ENCODE data around the gene P2RY14. TPM values are rescaled to one million over a fixed set of nuclear protein-coding genes. Genes with fewer than 3 reads are reported as not detected.

Gene P2RY14
- total RNA-seq, 2 donors from 2014 or later, result 1.7 to 2.9 TPM

DNA sequence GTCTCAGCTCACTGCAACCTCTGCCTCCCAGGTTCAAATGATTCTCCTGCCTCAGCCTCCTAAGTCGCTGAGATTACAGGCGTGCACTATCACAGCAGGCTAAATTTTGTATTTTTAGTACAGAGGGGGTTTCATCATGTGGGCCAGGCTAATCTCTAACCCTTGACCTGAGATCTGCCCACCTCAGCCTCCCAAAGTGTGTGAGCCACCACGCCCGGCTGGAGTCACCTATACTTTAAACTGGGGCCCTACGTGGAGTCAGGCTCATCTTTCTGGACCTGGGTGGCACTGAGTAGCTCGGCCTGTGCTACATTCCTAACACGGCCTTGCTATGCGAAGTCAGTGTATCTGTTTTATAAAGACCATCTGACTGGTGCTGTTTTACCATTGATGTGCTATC is 81.1 kb downstream of the P2RY14 start:
- intact Hi-C loops (cut with DNase I), result no loop called here
- H3K4me1 ChIP-seq, result no peaks in the 10 kb centered on the region
- no peaks in the 10 kb centered on the region for H3K36me3 ChIP-seq
- H3K27ac ChIP-seq, result no peak overlapping the region
- no peak for DNase-seq
- H3K27me3 ChIP-seq, result no peaks in the 10 kb centered on the region
- H3K9me3 ChIP-seq, result no peaks in the 10 kb centered on the region
- H3K4me3 ChIP-seq, result no peak overlapping the region
- TF ChIP-seq, protein P1, sequence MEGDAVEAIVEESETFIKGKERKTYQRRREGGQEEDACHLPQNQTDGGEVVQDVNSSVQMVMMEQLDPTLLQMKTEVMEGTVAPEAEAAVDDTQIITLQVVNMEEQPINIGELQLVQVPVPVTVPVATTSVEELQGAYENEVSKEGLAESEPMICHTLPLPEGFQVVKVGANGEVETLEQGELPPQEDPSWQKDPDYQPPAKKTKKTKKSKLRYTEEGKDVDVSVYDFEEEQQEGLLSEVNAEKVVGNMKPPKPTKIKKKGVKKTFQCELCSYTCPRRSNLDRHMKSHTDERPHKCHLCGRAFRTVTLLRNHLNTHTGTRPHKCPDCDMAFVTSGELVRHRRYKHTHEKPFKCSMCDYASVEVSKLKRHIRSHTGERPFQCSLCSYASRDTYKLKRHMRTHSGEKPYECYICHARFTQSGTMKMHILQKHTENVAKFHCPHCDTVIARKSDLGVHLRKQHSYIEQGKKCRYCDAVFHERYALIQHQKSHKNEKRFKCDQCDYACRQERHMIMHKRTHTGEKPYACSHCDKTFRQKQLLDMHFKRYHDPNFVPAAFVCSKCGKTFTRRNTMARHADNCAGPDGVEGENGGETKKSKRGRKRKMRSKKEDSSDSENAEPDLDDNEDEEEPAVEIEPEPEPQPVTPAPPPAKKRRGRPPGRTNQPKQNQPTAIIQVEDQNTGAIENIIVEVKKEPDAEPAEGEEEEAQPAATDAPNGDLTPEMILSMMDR (IDR thresholded peaks at IDR 0.05), result no peak
- no peak overlapping the region for H3K9ac ChIP-seq (ENCODE audit: low read depth in 2 of 2, low read length in 2 of 2)

DNA sequence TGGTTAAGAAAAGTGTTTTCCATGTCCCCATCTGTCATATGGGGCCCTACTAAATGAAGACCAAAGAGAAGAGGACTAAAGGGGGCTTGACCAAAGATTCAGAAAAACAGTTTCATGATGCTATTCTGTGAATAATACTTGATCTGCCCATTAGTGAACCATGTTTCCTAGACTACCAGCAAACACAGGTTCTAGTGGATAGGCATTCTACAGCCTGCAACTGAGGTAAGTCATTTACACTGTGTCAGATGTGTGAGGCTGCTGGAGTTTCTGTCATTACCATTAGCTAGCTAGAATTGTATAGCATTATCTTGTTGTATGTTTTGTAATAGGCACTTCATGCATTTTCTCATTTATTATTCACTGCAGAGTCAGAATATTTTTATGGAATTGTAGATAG is 81.9 kb downstream of the P2RY14 start:
- Histone ChIP-seq H3K4me1 (no peaks in the 10 kb centered on the region), H3K9me3 (no peaks in the 10 kb centered on the region), H3K27me3 (no peaks in the 10 kb centered on the region), H3K36me3 (no peaks in the 10 kb centered on the region), H3K9ac (ENCODE audit: low read depth in 2 of 2, low read length in 2 of 2) (no peak overlapping the region), H3K4me3 (no peak overlapping the region), H3K27ac (no peak overlapping the region)
- DNase-seq, result no peak
- intact Hi-C loops (cut with DNase I), result no loop called here
- TF ChIP-seq, protein P1 (IDR thresholded peaks at IDR 0.05), result no peak

DNA sequence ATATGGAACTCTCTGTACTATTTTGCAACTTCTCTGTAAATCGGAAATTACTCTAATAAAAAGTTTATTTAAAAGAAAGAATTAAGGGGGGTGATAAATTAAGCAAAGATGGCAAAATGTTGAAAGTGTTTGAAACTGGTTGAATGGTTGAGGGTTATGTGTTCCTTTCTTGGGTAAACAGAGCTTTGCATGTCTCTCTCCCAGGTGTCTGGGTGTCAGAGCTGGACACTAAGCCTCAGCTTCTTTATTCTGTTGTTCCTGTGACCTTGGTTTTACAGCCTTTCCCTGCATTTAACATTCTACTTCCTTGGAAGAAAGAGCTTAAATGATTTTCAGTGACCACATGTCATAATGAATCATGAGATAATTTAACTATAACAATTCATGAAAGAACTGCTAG is 82.5 kb downstream of the P2RY14 start:
- Histone ChIP-seq H3K27ac (no peak overlapping the region), H3K36me3 (no peaks in the 10 kb centered on the region)

DNA sequence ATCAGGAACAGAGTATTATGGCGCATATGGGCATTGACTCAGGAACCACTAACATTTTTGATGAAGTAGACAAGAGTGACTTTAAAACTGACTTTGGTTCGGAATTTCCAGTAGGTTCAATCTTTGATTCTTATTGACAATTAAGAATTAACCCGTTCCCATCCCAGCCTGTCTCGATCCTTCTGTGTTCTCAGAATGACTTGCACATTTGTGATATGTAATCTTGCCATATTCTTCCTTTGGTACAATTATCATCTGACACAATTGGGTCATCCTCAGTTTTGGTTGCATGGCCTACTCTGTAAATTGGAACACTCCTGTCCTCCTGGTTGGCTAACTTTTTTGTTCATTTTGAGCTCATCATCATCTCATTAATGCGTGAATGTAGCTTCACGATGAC is 85.8 kb downstream of the P2RY14 start:
- intact Hi-C loops (cut with DNase I), result no loop called here
- no peak overlapping the region for H3K27ac ChIP-seq

More for the DNA sequence above, 82.5 kb downstream of the P2RY14 start:
- Histone ChIP-seq H3K9ac (ENCODE audit: low read depth in 2 of 2, low read length in 2 of 2) (no peak overlapping the region), H3K4me3 (no peak overlapping the region), H3K4me1 (no peaks in the 10 kb centered on the region), H3K9me3 (no peaks in the 10 kb centered on the region), H3K27me3 (no peaks in the 10 kb centered on the region)
- TF ChIP-seq, protein P1 (IDR thresholded peaks at IDR 0.05), result no peak
- no peak for DNase-seq
- intact Hi-C loops (cut with DNase I), result no loop called here

DNA sequence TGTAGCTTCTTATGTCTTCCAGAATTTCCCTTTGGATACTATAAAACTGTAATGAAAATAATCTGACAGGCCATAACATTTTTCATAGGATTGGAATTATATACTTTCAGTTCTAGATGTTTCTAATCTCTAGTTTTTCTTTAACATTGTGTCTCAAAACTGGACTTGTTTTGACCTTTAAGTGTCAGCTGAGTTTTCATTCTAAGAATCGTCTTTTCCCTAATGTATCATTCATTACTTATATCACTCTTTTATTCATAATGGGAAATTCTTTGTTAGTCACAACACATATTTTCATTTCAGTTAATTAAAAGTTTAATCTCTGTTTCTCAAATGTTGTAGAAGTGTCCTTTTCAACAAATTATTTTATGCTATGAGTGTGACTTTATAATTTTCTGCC is 87.2 kb downstream of the P2RY14 start:
- H3K4me1 ChIP-seq, result no peaks in the 10 kb centered on the region
- H3K27me3 ChIP-seq, result no peaks in the 10 kb centered on the region
- no peak overlapping the region for H3K4me3 ChIP-seq
- DNase-seq, result no peak
- no peak overlapping the region for H3K9ac ChIP-seq (ENCODE audit: low read depth in 2 of 2, low read length in 2 of 2)
- no peaks in the 10 kb centered on the region for H3K9me3 ChIP-seq
- TF ChIP-seq, protein P1 (IDR thresholded peaks at IDR 0.05), result no peak
- intact Hi-C loops (cut with DNase I), result no loop called here
- no peak overlapping the region for H3K27ac ChIP-seq
- no peaks in the 10 kb centered on the region for H3K36me3 ChIP-seq

More for the DNA sequence above, 85.8 kb downstream of the P2RY14 start:
- Histone ChIP-seq H3K4me1 (no peaks in the 10 kb centered on the region), H3K4me3 (no peak overlapping the region), H3K9ac (ENCODE audit: low read depth in 2 of 2, low read length in 2 of 2) (no peak overlapping the region), H3K9me3 (no peaks in the 10 kb centered on the region), H3K27me3 (no peaks in the 10 kb centered on the region), H3K36me3 (no peaks in the 10 kb centered on the region)
- DNase-seq, result no peak
- TF ChIP-seq, protein P1 (IDR thresholded peaks at IDR 0.05), result no peak

DNA sequence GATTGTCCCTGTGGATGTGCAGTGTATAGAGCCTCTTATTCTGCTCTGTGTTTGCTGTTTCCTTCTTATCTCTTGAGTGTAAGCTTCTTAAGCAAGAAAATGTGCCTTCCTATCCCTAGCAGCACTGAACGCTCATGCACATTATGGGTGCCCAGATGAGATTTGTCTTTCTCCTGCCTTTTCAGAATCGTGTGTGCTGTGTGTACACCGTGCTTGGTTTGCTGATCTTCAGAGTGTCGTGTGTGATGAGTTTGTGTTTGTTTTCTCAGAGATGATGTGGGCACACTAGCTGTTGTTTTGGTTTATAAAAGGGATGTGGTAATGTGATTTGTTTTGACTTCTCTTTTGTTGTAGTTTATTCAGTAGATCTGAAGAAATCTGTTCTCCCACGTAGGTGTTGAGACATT is 95.1 kb downstream of the P2RY14 start:
- H3K27me3 ChIP-seq, result no peaks in the 10 kb centered on the region
- H3K27ac ChIP-seq, result no peak overlapping the region
- H3K9me3 ChIP-seq, result no peaks in the 10 kb centered on the region
- no peak for DNase-seq
- no peaks in the 10 kb centered on the region for H3K4me1 ChIP-seq
- TF ChIP-seq, protein P1 (IDR thresholded peaks at IDR 0.05), result no peak
- H3K9ac ChIP-seq (ENCODE audit: low read depth in 2 of 2, low read length in 2 of 2), result no peak overlapping the region
- intact Hi-C loops (cut with DNase I), result no loop called here
- H3K36me3 ChIP-seq, result no peaks in the 10 kb centered on the region
- H3K4me3 ChIP-seq, result no peak overlapping the region
